ENCODE results near the gene NMRAL1.

The NMRAL1 gene

GRCh38 chr16:4463522-4464163 lies 10.8 kb downstream of the NMRAL1 start:
- DNase-seq: no peak

DNA sequence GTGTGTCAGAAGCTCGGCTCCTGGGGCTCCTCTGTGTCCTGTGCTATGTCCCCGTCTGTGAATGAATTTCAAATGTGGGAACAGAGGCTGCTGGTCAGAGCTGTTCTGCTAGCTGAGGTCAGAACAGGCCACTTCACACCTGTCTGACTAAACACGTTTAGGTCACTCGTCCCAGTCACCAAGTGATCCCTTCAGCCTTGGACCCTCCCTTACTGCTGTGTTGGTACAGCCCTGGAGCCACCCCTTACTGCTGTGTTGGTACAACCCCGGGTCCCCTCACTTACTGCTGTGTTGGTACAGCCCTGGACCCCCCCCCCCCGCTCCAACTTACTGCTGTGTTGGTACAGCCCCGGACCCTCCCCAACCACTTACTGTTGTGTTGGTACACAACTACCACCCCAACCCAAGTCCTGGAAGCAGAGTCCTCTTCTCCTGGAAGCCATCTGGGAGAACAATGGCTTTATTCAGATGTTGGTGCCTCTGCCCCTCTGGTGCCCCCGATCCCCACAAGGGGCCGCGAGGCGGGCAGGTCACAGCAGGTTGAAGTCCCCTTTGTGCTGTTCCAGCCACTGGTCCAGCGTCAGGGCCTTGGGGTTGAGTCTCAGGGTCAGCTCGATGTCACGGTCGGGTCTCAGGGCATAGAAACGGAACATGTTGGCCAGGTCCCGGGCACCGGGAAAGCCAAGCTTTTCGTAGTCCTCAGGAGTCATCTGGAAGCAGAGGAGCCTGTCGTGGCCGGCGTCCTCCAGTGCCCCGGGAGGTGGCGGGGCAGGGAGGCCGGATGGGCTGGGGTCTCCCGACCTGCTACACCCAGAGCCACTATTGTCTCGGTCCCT lies 13.0 kb downstream of the NMRAL1 start:
- DNase-seq: no peak

- DNase-seq: no peak
These were observed 13.5 kb downstream of the NMRAL1 start for GRCh38 chr16:4460936-4461249.

DNA sequence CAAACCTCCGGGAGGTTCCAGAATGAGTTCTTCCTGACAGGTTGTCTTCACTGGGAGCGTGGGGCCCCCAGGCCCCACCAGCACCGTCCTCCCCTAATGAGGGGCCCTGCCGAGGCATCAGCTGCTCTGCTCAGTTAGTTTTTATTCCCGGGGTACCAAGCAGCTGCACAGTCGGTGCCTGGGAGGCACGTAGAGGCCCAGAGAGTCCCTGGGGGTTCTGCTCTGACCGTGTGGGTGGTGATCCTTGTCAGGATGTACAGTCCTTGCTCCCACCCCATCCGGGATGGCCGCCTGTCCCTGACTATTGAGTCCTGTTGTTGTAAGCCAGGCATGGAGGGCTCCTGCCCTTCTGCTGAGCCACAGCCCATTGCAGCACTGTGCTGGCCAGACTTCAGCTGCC lies 18.5 kb downstream of the NMRAL1 start:
- no peak for DNase-seq

DNA sequence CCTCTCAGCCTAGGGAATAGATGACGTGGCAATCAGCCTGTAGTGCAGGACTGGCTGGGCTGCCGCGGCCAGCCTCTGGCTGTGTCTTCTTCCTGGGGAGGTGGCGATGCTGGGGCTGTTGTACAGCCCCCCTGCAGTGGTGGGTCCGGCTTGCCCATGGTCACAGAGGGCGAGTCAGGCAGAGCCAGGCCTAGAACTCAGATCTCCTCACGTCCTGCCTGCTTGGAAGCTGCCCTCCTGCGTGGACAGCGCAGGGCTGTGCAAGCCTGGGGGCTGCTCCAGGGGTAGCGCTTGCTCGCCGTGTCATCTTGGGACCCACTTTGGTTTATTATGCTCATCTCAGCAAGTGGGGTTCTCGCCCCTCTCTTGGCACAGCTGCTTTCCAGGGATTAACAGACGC lies 19.3 kb downstream of the NMRAL1 start:
- DNase-seq: no peak

- no peak for DNase-seq
These were observed 19.8 kb downstream of the NMRAL1 start for GRCh38 chr16:4454623-4455022.

DNA sequence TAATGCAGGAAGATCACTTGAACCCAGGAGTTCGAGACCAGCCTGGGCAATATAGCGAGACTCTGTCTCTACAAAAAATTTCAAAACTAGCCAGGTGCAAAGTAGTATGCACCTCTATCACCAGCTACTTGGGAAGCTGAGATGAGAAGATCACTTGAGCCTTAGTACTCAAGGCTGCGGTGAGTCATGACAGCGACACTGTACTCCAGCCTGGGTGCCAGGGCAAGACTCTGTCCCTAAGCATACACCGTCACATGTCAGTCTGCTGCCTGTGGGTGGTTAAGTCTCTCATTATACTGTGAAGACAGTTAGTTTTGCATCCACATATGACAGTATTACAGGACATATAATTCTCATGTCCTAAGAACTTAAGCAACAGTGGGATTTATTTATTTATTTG lies 21.8 kb downstream of the NMRAL1 start:
- no peak for DNase-seq

- DNase-seq: no peak
These were observed 23.4 kb downstream of the NMRAL1 start for GRCh38 chr16:4450931-4451519.

GRCh38 chr16:4450430-4450829 lies 24.0 kb downstream of the NMRAL1 start:
- no peak for DNase-seq

DNA sequence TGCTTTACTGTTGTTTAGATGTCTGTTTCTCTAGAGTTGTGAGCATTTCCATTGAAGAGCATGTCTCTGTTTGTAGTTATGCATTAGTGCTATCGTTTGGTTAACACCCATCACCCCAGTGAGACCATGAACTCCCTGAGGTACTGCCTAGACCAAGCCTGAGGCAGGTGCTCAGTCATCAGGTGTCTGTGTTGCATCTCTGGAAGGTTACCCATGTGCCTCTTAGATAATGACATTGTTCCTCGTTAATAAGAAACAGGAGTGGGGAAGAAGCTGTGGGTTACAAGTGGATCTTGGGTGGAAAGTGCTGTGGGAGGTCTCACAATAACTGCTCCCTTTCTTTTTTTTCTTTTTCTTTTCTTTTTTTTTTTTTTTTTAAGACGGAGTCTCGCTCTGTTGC lies 30.4 kb downstream of the NMRAL1 start:
- no peak for DNase-seq

GRCh38 chr16:4443271-4443670 lies 31.2 kb downstream of the NMRAL1 start:
- no peak for DNase-seq

DNA sequence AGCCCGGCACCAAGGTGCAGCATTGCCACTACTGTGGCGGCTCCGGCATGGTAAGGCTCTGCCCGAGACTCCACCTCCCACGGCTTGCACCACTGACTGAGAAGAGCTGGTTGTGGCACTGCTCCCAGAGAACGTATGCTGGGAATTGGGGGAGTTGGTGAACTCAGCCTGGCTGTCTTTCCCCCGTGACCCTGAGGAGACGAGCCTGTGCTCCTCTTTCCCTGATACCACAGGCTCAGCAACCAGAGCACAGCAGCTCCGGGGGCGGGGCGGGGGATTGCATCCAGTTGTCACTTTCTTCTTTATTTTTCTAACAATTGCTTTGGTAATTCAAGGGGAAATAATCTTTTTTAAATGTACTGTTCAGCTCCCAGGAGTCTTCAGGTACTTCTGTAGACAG lies 32.1 kb downstream of the NMRAL1 start:
- DNase-seq: no peak

DNA sequence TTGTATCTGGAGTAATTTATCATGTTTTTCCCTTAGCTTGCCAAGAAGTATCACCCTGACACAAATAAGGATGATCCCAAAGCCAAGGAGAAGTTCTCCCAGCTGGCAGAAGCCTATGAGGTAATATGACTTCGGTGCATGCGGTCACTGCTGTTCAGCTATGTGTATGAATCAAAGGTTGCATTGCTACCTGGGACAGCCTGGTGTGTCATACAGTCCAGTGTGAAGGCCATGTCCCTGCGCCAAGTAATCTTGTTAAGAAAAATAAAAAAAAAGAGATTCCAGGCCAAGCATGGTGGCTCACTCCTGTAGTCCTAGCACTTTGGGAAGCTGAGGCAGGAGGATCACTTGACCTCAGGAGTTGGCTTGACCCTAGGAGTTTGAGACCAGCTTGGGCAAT lies 37.1 kb downstream of the NMRAL1 start:
- no peak for DNase-seq

- DNase-seq: no peak
These were observed 38.9 kb downstream of the NMRAL1 start for GRCh38 chr16:4435337-4436067.

DNA sequence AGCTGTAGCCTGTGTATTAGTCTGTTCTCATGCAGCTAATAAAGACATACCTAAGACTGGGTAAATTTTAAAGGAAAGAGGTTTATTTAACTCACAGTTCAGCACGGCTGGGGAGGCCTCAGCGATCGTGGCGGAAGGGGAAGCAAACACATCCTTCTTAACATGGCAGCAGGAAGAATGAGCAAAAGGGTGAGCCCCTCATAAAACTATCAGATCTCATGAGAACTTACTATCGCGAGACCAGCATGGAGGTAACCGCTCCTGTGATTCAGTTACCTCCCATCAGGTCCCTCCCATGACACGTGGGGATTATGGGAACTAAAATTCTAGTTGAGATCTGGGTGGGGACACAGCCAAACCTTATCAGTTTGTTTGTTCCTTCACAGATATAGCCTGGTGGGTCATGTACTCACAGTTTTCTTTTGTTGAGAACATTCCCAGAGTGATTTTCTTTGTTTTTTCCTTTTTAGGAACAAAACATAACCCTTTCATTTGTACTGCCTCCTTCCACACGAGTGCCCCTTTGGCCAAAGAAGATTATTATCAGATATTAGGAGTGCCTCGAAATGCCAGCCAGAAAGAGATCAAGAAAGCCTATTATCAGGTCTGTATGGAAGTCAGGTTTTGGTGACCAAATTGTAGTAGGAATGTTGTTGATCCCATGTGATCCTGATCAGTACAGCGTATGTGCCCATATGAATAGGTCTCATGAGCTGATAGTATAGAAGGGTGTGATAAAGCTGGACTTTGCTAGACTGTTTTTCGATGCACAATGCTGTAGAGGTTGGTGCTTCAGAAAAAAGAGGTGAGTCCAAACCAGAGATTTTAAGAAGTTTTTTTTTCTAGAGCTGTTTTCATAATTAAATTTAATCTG lies 40.3 kb downstream of the NMRAL1 start:
- no peak for DNase-seq

GRCh38 chr16:4433228-4433627 lies 41.2 kb downstream of the NMRAL1 start:
- no peak for DNase-seq

GRCh38 chr16:4431023-4431422 lies 43.4 kb downstream of the NMRAL1 start:
- DNase-seq: no peak

- no peak for DNase-seq
These were observed 45.9 kb downstream of the NMRAL1 start for GRCh38 chr16:4428500-4428899.

GRCh38 chr16:4426722-4427372 lies 47.6 kb downstream of the NMRAL1 start:
- no peak for DNase-seq

- no peak for DNase-seq
These were observed 48.3 kb downstream of the NMRAL1 start for GRCh38 chr16:4426021-4426684.

DNA sequence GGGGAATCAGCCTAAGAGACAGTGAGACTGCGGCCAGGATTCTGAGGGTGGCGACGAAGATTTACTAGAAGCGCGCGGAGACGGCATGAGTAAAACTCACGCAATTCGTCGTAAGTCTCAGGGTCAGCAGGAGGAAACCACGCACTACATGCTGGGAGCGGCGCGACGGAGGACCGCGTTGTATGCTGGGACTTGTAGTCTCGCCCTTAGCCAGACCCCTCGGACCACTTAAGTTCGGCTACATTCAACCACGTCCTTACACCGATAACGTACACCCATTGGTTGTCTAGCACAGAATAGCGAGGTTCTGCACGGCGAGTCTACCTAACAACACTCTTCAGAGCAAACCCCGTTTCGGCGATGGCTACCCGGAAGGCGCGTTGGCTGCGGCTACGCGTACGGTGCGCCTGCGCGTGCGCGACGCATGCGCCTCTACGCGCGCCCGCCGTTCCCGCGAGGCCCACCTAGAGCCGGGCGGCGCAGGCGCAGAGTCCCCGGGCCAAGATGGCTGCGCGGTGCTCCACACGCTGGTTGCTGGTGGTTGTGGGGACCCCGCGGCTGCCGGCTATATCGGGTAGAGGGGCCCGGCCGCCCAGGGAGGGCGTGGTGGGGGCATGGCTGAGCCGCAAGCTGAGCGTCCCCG lies 48.9 kb downstream of the NMRAL1 start, which contains the start of gene DNAJA3:
DNAJA3 (plus strand) TSS at position 491 of the 643 bp plus-strand sequence; CDS start at position 505, 14 bp downstream.
- peak; percentile 74 for DNase-seq
